ENCODE results near the gene AKAP8L. TPM values are rescaled to one million over a fixed set of nuclear protein-coding genes. Genes with fewer than 3 reads are reported as not detected.
A peak's percentile ranks its signal among the peaks of the same experiment; 100 is the strongest.

Gene AKAP8L
- total and polyA plus RNA-seq, 9 of the 15 experiments (the other 6 are each of a cell fraction or from before 2014, with no cell fraction given): 2.4 to 116 (median 70.7) TPM

- TF ChIP-seq RBM14 (IDR thresholded peaks at IDR 0.05; ENCODE audit: borderline replicate concordance, insufficient read depth, low read depth, low read length) (peak; percentile 44; the same call in 1 of the 2 replicates), GABPB1 (CRISPR knock-in tag; IDR thresholded peaks at IDR 0.05) (peak; percentile 71), RBM17 (IDR thresholded peaks at IDR 0.05; ENCODE audit: borderline replicate concordance, low read depth, low read length) (no peak), ZBED1 (IDR thresholded peaks at IDR 0.05) (peak; percentile 28; the same call in 1 of the 2 replicates), MCM5 (IDR thresholded peaks at IDR 0.05; ENCODE audit: low read depth) (no peak), EHMT2 (IDR thresholded peaks at IDR 0.05) (no peak), BRCA1 (IDR thresholded peaks at IDR 0.05) (no peak), BRCA1 (CRISPR knock-in tag; IDR thresholded peaks at IDR 0.05) (no peak), NFXL1 (CRISPR knock-in tag; IDR thresholded peaks at IDR 0.05) (no peak), HINFP (tag; conservative IDR thresholded peaks at IDR 0.05; ENCODE audit: low read depth) (no peak), PPARD (CRISPR knock-in tag; IDR thresholded peaks at IDR 0.05) (no peak), SNIP1 (IDR thresholded peaks at IDR 0.05; ENCODE audit: low read depth) (no peak), BRF2 (IDR thresholded peaks at IDR 0.05; ENCODE audit: borderline replicate concordance, insufficient read depth, insufficient read length) (no peak), LCOR (CRISPR knock-in tag; IDR thresholded peaks at IDR 0.05) (no peak; the same call in 1 of the 2 replicates), IRF2 (CRISPR knock-in tag; IDR thresholded peaks at IDR 0.05) (0 out of 2 replicates have a peak, but pooled peaks have one; percentile 33), SIN3A (IDR thresholded peaks at IDR 0.05; ENCODE audit: borderline replicate concordance in 2 of 2, control insufficient read depth in 1 of 2, low read depth in 2 of 2, low read length in 2 of 2) (peak; percentile 41 to 55; a peak in 1 of 4 replicates), ZNF740 (CRISPR knock-in tag; IDR thresholded peaks at IDR 0.05) (no peak), ZNF740 (tag; IDR thresholded peaks at IDR 0.05) (no peak), ETV1 (tag; conservative IDR thresholded peaks at IDR 0.05; ENCODE audit: low read depth) (0 out of 2 replicates have a peak, but pooled peaks have one; percentile 6), HDAC3 (IDR thresholded peaks at IDR 0.05; ENCODE audit: borderline replicate concordance, partially characterized antibody) (no peak), HEY1 (CRISPR knock-in tag; IDR thresholded peaks at IDR 0.05; ENCODE audit: borderline replicate concordance) (no peak), GMEB1 (CRISPR knock-in tag; IDR thresholded peaks at IDR 0.05) (no peak), PHTF2 (CRISPR knock-in tag; IDR thresholded peaks at IDR 0.05) (no peak)
These were observed 39.4 kb downstream of the AKAP8L start, which contains the start of gene AKAP8 (continued) for GRCh38 chr19:15379083-15379998.
